Fibroblast of skin of right quadriceps (primary cell): ENCODE data around the gene CENPX.

Experiments used
- DNase-seq: peaks from one replicate; pipeline ENCODE4 v3.0.0-alpha.2; 2013

The CENPX gene

DNA sequence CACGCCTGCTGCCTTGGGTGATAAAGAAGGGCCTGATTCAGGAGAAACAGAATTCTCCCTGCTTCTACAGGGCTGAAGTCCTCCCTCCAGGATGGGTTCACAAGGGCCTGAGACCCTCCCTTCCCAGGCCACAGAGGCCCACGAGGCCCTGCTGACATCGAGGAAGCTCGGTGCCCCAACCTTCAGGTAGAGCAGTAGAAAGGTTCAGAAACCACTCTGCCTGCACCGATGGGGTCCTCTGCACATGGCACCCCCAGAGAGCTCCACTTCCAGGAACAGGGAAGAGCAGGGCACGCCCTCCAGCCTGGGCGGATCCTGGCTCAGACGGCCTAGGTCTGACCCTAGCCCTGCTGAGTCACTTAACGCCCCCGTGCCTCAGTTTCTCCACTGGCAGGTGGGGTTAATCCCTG lies 773 bp downstream of the CENPX start:
- no peak for DNase-seq

DNA sequence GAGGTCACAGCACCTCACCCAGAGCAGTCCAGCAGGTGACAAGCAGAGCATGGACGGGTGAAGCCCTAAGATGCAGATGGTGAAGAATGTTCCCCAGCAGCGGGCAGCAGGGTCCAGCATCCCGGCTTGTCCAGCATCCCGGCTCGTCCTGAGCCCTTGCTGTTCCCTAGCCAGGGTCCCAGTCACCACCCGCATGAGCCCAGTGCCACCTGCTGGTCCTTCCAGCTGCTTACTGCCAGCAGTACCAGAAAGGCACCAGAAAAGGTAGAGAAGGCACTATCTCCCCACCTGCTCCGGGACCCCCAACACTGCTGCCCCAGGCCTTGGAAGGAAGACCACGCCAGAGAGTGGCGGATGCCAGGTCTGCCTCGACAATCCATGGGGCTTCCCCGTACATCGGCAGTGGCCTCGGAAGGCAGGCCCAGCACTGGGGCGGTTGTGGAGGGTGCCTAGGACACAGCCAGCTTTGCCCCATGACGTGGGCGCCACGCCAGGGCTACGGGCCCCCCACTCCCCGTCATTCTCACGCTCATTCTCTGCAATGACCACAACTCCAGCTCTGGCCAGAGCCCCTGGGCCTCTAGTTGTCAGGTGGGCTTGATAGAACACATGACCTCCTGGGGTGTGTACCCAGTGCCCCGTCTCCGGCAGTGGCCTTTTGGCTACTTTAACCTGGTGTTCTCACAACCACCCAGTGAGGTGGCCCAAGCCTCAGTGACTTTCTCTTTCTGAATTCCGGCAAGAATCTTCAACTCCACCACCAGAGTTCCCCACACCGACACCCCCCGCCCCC lies 1.4 kb downstream of the CENPX start:
- peak; percentile 59 for DNase-seq

DNA sequence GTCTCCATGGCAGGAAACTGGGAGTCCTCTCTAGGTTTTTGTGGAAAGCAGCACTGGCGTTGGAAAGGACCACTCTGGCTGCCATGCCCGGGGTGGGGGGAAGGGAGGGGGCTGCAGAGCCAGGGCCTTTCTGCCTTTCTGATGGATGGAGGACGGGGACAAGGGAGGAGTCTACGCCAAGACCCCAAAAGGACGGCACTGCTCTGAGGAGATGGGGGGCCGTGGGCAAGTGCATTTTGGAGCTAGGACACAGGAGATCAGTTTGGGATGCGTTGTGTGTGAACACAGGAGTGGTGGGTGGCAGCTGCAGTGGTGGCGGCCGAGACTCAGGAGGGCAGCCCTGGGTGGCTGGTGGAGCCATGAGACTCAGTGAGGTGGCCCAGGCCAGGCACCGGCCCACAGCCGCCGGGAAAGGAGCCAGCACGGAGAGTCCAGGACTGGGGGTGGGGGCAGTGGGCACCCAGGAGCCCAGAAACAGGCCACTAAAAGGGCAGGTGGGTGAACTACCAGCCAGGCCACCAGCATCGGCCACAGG lies 2.0 kb downstream of the CENPX start:
- DNase-seq = no peak

DNA sequence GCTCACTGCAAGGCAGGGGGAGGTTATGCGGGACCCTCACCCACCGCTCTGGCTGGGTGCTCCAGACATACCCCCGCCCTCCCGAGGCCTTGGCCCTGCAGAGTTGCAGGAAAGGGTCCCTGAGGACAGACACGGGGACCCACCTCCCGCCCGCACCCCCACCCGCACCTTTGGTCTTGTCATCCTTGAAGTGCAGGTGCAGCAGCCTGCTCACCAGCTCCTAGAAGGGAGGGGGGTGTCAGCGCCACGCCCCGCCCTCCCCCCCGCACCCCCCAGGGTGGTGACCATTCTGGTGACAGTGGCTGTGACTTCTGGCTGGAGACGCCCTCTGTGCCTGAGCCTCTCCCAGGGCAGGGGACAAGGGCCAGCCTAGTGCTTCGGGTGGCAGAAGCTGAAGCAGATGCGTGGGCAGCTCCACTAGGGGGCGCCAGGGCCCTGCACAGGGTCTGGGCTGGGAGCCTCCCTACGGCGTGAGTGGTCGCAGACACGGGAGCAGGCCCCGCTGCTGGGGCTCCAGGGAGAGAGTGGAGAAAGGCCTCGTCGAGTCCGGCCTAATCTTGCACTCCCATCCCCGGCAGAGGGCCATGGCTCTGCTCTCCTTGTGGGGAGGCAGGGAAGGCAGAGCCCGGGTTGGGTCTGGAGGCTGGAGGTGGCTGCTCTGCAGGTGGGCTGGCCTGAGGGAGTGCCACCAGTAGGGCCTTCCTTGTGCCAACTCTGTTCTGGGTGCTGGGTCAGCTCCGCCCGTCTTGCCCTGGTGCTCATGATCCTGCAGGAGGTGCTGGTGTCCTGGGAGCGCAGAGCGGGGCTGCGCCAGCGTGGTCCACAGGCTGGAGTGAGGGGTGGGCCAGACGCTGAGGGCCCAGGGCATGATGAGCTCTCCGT lies 2.7 kb downstream of the CENPX start:
- DNase-seq = no peak

DNA sequence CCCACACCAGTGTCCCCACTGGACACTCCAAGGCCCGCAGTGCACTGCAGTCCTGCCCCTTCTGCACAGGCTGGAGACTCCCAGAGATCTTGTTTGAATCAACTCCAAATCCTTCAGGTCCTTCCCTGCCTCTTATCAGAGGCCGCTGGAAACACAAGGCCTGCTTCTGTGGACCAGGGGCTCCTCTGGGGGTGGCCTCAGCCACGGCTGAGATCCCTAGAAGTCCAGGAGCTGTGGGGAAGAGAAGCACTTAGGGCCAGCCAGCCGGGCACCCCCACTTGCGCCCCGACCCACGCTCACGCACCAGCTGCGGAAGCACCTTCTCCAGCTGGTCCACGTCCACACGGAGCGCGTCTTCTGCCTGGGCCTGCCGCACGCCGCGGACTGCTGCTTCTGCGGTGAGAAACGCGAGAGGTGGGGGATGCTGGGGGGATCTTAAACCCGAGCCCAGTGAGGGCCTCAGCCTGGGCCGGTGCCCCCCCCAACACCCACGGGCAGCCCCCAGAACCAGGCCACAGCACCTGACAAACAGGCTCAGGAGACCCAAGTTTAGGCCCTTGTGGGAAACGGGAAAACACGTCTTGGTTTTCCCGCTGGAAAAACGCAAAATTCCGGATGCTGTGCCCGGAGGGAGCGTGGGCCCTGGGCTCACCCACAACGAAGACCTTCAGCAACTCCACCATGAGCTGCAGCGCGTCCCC lies 3.5 kb downstream of the CENPX start:
- no peak for DNase-seq

GRCh38 chr17:82018152-82018988 lies 4.3 kb downstream of the CENPX start:
- DNase-seq = no peak

DNA sequence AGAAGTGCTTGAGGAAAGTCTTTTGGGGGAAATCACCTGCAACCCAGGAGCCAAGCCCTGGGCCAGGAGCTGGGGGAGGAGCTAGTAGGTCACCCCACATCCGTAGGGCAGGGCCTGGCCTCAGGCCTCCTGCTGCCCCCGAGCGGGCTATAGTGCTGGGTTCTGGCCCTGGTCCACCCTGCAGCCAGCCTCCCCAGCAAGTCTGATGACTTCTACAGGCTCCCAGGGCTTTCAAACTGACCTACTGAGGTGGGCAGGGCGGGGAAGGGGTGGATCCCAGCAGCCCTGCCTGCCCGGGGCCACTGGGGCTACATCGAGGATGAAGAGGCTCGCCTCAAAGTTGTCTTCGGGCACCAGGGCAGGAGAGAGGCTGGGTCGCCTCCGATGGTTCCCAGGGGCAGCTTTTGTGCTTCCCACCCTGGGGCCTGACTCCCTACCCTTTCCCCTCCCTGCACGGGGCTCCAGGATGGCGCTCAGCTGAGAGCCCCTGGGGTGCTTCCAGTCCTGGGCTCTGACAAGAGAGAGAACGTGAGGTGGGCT lies 5.0 kb downstream of the CENPX start:
- no peak for DNase-seq

GRCh38 chr17:82016875-82017459 lies 5.7 kb downstream of the CENPX start:
- DNase-seq = no peak

DNA sequence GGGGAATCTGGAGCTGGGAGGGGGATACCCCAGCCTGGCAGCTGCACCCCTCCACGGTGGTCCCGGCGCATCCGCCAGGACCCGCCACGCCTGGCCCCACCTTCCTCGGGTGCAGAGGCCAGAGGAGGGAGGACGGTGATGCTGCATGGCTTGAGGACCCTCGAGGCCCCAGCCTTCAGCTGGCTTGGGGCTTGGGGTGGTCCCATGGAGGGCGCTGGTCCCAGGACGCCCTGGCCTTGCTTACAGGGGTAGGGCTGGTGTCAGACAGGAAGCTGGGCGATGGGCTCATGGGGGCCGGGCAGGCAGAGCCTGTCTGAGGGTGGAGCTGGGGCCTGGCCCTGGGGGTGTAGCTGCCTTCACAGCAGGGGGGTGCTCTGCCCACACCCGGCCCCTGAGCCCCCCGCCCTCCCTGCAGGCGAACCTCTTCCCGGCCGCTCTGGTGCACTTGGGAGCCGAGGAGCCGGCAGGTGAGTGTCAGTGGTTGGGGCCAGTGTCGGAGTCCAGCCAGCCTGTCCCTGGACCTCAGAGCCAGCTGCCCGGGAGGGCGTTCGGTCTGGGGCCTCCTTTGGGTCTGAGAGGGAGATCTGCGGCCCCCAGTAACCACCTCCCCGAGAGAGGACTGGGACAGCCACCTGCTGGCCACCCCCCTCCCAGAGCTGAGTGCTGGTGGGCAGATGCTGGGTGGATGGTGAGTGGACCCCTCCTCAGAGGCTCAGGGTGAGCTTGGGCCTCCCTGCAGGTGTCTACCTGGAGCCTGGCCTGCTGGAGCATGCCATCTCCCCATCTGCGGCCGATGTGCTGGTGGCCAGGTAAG lies 6.4 kb downstream of the CENPX start:
- no peak for DNase-seq

DNA sequence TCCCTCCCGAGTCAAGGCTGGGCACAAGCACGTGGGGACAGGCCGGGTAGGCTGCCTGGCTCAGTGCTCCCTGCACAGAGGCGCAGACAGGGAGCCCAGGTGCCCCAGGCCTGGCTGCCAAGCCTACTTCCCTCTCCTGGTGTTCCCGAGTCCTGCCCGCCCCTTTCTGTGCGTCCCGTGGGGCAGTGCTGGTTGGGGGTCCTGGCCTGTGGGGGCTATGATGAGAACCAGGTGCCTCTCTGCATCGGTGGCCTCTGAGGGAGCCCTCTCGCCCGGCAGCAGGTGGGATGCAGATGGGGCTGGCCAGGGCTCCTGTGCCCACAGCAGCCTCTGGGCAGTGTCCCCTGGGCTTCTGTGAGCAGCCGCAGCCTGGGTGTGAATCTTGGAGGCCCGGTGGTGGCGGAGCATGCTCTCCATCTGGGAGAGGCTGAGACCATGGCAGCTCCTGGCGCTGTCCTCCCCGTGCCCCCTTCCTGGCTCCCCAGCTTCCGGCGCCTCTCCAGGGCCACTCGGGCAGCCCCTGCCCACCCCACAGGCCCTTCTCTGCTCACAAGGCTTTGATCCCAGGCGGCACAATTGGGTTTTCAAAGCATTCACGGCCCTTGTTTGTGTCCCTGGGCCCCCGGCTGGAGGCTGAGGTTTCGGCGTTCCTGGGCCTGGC lies 7.2 kb downstream of the CENPX start:
- no peak for DNase-seq

DNA sequence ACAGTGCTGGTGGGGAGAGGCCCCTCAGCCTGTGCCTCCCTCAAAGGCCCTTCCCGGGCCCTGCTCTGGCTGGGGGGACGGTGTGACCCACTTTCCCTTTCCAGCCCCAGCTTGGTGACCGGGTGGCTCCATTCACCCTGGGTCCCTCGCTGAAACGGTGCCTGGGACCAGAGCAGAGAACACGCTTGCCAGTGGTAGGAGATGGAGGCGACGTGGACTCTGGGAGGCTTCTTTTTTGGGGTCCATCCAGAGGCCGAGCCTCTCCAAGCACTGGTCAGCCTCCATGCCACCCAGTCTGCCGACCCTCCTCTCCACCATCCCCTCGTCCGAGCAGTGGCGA lies 7.7 kb downstream of the CENPX start:
- no peak for DNase-seq

DNA sequence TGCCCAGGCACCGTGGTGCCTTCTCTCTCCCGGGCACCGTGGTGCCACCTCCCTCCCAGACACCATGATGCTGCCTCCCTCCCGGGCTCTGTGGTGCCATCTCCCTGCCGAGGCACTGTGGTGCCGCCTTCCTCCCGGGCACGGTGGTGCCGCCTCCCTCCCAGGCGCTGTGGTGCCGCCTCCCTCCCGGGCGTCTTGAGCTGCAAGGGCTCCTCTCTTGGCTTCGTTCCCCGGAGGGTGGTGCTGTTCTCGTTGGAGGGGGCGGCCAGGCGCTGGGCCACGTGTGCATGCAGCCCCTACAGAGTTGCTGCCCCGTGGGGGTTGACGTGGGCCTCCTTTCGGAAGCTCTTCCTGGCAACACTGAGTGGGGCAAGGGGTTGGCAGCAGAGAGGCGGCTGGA lies 8.2 kb downstream of the CENPX start:
- DNase-seq = no peak

DNA sequence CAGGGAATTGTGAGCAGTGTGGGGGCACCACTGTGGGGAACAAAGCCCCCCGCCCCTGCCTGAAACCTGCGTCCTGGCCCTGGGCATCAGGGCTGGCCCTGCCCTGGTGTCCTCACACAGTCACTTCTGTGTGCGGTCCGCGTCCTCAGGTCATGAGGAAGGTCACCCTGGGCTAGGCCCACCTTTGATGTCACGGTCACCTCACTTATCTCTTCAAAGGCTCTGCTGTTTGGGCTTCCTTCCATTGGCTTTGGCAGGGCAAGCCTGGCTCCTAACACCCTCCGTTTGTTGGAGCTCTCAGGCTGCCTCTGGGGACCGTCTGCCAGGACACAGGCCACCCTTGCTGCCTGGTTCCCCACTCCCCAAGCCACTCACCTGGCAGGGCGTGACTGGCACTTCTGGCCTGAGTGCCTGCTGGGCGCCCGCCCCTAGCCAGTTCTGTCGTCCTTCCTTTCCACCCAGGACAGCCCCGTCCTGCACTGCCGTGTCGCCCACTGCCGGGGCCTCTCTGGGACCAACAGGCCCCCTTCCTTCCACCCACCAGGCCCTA lies 8.8 kb downstream of the CENPX start:
- no peak for DNase-seq

GRCh38 chr17:82013341-82013740 lies 9.3 kb downstream of the CENPX start:
- no peak for DNase-seq

DNA sequence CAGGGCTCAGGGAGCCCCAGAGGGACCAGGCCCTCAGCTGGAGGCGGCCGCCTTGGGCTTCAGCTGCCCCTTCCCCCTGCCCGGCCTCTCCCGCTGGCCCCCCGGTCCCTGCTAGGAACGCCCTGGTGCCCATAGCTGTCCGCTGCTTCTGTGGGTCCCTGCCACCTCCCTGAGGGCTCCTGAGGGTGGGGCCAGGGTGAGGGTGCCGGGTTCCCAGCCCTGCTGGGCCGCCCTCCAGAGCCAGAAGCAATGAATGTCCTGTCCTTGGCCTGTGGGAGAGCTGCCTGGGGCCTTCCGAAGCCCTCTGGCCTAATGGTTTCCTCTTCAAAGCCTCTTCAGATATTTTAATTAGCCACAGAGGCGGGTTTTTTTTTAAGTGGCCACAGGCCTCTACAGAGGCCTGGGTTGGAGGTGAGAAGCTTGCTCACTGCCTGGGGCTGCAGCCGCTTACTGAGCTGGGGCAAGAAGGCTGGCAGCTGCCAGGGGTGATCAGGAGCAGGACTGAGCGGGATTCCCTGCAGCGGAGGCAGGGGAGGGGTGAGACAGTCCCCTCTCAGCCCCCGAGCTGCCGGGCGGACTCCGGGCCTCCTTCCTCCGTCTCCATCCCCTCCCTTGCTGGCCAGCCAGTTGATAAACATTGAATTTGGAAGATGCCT lies 9.9 kb downstream of the CENPX start:
- no peak for DNase-seq

DNA sequence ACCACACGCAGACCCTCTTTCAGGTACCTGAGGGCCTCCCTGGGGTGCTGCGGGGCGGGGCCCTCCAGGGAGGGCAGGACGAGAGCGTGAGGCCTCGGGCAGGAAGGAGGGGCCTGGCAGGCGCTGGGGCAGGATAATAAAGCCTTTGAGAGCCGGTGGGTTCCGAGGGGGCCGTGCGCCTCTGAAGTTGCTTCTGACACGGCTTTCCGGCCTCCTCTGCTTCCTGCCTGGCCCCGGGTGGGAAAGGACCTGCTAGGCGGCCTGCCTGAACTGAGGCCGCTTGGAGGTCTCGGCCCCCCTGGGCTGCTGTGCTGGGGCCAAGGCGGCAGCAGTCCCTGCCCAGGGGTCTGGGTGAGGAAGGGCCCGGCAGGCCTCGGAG lies 10.4 kb downstream of the CENPX start:
- no peak for DNase-seq

- DNase-seq = no peak
Observed at GRCh38 chr17:82011617-82012187, 11.0 kb downstream of the CENPX start.

- no peak for DNase-seq
Observed at GRCh38 chr17:82010575-82011525, 11.8 kb downstream of the CENPX start.
